PC-3 (cell line): ENCODE results near the gene CRACR2B. TPM values are rescaled to one million over a fixed set of nuclear protein-coding genes. Genes with fewer than 3 reads are reported as not detected.

Source experiments
- ATAC-seq: fragments of 200-7000 bp; cut with Tn5 transposase; 2 replicates; pipeline ENCODE4 v1.9.1; 2020; ENCODE audit warnings: mild to moderate bottlenecking, moderate library complexity
- BruUV-seq: library from RNA; stranded (reverse); fragments of 400-500 nt; replicated peaks from 2 replicates; lab custom pipeline; 2021; lab: Mats Ljungman, UMichigan
- CTCF ChIA-PET: fragments of 300-600 bp; sonication (Branson Sonifier 250); formaldehyde crosslinking; loops from one replicate; lab custom pipeline; 2022; ENCODE audit warnings: antibody characterized with exemption; lab: Charles Lee
- POLR2A ChIA-PET: fragments of 300-600 bp; sonication (Branson Sonifier 250); formaldehyde crosslinking; loops from one replicate; lab custom pipeline; 2022; ENCODE audit warnings: antibody characterized with exemption; ENCODE audit not compliant: unreplicated experiment; lab: Charles Lee
- DNase-seq: peaks from one replicate; pipeline ENCODE4 v3.0.0-alpha.2; 2015
- H2AFZ ChIP-seq: fragments of 300-600 bp; sonication (generic); 2 replicates; pipeline ENCODE4 v1.6.0; 2016; ENCODE audit warnings: antibody characterized with exemption, low read length
- H3F3A ChIP-seq: fragments of 300-600 bp; sonication (generic); one replicate; pipeline ENCODE4 v1.6.0; 2017; ENCODE audit warnings: antibody characterized with exemption, low read length, control low read depth, mild to moderate bottlenecking; ENCODE audit not compliant: unreplicated experiment
- H3K27ac ChIP-seq: fragments of 300-600 bp; sonication (generic); 2 replicates; pipeline ENCODE4 v1.5.1; 2016; ENCODE audit warnings: mild to moderate bottlenecking, low read length
- H3K27me3 ChIP-seq: fragments of 300-600 bp; sonication (generic); 2 replicates; pipeline ENCODE4 v1.6.1; 2016; ENCODE audit warnings: low read length, mixed read lengths
- H3K36me3 ChIP-seq: fragments of 300-600 bp; sonication (generic); 2 replicates; pipeline ENCODE4 v1.6.1; 2016; ENCODE audit warnings: low read depth, mixed run types, low read length, mixed read lengths
- H3K4me1 ChIP-seq: fragments of 300-600 bp; sonication (generic); 2 replicates; pipeline ENCODE4 v1.5.1; 2016; ENCODE audit warnings: low read length; ENCODE audit not compliant: insufficient read depth
- H3K4me2 ChIP-seq: fragments of 300-600 bp; sonication (generic); 2 replicates; pipeline ENCODE4 v1.6.0; 2016; ENCODE audit warnings: low read length
- H3K4me3 ChIP-seq: fragments of 300-600 bp; sonication (generic); 2 replicates; pipeline ENCODE4 v1.5.1; 2016; ENCODE audit warnings: mild to moderate bottlenecking, low read length, mixed read lengths
- H3K79me2 ChIP-seq: fragments of 300-600 bp; sonication (generic); 2 replicates; pipeline ENCODE4 v1.6.1; 2017; ENCODE audit warnings: low read length, mixed read lengths
- H3K9ac ChIP-seq: fragments of 300-600 bp; sonication (generic); 2 replicates; pipeline ENCODE4 v1.6.0; 2016; ENCODE audit warnings: mild to moderate bottlenecking, low read length
- H3K9me2 ChIP-seq: fragments of 300-600 bp; sonication (generic); replicated peaks from 2 replicates; pipeline ENCODE4 v1.6.1; 2016; ENCODE audit warnings: mixed run types, low read length, mixed read lengths
- H3K9me3 ChIP-seq: fragments of 300-600 bp; sonication (generic); 2 replicates; pipeline ENCODE4 v1.6.1; 2016; ENCODE audit warnings: low read length, mixed read lengths
- H4K20me1 ChIP-seq: fragments of 300-600 bp; sonication (generic); 2 replicates; pipeline ENCODE4 v1.6.1; 2016; ENCODE audit warnings: low read length, mixed read lengths
- EZH2 ChIP-seq: fragments of 300-600 bp; sonication (generic); IDR thresholded peaks from one replicate; pipeline ENCODE4 v1.6.1; 2017; ENCODE audit warnings: antibody characterized with exemption, mild to moderate bottlenecking, low read length; ENCODE audit not compliant: unreplicated experiment
- EZH2phosphoT487 ChIP-seq: fragments of 300-600 bp; sonication (generic); IDR thresholded peaks from 2 replicates; pipeline ENCODE4 v1.6.1; 2018; ENCODE audit warnings: mild to moderate bottlenecking, antibody characterized with exemption, low read length, borderline replicate concordance
- intact Hi-C: fragments of 100-400 bp; cut with micrococcal nuclease; formaldehyde crosslinking; loops from 2 replicates; pipeline ENCODE4 v1.9.0; 2023
- total RNA-seq: library from RNA; depleted of rRNA; stranded (reverse); fragments of >200 nt; gene quantifications from 2 replicates; pipeline ENCODE4 v1.2.3, GENCODE V29; 2014
- TF ChIP-seq, protein P1 (sequence below): fragments of 300-600 bp; sonication (generic); conservative IDR thresholded peaks from 2 replicates; pipeline ENCODE4 v1.5.1; 2017; ENCODE audit warnings: antibody characterized with exemption, low read depth, mild to moderate bottlenecking, low read length

CRACR2B gene
- total RNA-seq, 1 experiment from 2014 or later: 10.6 TPM

DNA sequence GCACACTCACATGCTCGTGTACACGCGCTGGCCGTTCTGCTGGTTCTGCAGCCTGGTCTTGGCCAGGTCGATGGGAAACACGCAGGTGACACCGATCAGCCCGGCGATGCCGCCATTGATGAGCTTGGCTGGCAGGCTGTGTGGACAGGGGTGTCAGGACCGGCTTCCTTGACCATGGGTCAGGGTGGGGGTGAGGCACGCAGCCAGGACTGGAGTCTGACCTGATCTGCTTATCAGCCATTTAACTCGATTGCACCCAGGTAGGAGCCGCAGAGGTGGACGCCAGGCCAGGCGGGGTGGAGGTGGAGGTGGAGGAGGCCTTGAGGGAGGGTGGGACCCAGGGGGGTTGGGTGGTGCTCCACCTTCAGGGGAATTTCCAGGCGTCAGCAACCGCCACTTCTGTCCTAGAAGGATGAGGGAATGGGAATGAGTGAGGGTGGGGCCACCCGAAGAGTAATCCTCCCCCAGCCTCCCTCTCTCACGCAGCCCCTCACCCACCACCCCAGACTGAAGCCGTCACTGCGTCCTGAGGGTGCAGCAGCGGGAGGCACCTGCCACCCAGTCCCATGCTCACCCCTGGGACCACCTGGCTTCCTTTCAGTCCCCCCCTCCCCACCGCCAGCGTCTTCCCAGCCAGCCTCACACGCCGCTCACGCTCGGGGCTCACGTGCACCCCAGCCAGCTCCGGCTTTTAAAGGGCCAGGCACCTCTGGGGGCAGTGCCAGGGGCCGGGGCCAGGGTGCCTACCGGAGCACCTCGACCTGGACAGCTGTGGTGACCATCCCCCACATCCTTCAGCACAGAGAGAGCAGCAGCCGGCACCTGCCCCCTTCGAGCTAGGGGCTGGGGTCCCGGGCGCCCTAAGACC is 32.7 kb upstream of the CRACR2B start:
- Histone ChIP-seq H2AFZ (no peak overlapping the region), H3K9ac (no peak overlapping the region; the same call in 1 of the 2 replicates), H3K79me2 (peaks cover 24% of the 10 kb centered on the region), H3K4me3 (peak overlapping the region; percentile 94), H3K4me1 (peaks cover 19% of the 10 kb centered on the region), H3F3A (peaks cover 4% of the 10 kb centered on the region), H3K4me2 (peak overlapping the region; percentile 98), H3K9me2 (no peaks in the 10 kb centered on the region), H4K20me1 (no peaks in the 10 kb centered on the region), H3K36me3 (no peaks in the 10 kb centered on the region; the same call in 1 of the 2 replicates), H3K9me3 (no peaks in the 10 kb centered on the region), H3K27ac (no peak overlapping the region), H3K27me3 (no peaks in the 10 kb centered on the region)
- BruUV-seq: no TSS peak
- no peak for TF ChIP-seq EZH2
- TF ChIP-seq, protein P1, sequence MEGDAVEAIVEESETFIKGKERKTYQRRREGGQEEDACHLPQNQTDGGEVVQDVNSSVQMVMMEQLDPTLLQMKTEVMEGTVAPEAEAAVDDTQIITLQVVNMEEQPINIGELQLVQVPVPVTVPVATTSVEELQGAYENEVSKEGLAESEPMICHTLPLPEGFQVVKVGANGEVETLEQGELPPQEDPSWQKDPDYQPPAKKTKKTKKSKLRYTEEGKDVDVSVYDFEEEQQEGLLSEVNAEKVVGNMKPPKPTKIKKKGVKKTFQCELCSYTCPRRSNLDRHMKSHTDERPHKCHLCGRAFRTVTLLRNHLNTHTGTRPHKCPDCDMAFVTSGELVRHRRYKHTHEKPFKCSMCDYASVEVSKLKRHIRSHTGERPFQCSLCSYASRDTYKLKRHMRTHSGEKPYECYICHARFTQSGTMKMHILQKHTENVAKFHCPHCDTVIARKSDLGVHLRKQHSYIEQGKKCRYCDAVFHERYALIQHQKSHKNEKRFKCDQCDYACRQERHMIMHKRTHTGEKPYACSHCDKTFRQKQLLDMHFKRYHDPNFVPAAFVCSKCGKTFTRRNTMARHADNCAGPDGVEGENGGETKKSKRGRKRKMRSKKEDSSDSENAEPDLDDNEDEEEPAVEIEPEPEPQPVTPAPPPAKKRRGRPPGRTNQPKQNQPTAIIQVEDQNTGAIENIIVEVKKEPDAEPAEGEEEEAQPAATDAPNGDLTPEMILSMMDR: no peak
- no peak for TF ChIP-seq EZH2phosphoT487
- ChIA-PET CTCF (no interaction called here), POLR2A (interaction anchor here (0.6 kb wide), 1 partner anchor 38 kb away, joined by 3 read pairs; no protein-coding TSS in a partner anchor)
- ATAC-seq: no peak
- no peak for DNase-seq
- intact Hi-C loops: no loop called here

DNA sequence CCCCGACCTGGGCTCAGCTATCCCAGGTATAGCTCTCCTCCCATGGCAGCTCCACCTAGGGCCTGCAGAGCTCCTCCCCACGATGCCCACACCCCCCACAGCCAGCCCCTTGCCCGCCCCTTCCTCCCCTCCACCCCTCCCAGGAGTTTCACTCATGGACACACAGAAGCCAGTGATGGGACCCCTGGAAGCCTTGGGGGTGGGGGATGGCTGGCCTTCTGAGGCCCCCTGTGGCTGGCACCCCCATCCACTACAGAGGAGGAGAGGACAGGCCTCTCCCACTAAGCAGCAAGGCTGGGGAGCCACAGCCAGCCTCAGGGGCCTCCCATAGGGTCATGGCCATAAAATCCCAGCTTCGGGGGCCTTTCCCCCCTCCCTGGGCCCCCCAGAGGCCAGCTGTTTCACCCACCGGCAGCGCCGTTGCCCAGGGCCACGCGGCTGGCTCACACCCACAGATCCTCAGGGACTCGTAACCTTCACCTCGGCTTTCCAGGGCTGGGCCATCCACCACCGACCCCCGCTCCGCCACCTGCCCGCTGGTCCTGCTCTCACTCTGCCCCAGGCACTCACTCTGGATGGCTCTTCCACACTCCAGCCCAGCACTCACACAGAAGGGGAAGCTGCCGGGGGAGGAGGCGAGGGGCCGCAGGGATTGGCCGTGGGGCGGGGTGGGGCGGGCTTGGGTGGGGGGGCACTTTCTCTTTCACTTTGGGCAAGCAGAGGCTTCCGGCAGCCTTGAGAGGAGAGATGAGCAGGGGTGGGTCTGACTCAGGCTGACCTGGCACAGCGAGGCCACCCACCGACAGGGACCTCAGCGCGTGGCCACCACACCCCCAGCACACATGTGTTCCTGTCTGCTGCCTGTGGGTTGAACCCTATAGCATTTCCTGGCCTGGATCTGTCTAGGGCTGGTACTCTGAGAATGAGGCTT is 31.8 kb upstream of the CRACR2B start:
- intact Hi-C loops: loop anchor here (2.0 kb wide), 1 partner anchor 25 kb away; no protein-coding TSS in a partner anchor
- Histone ChIP-seq H3K9ac (peak overlapping the region; percentile 67), H4K20me1 (no peaks in the 10 kb centered on the region), H2AFZ (0 out of 2 replicates have a peak overlapping the region, but pooled peaks have one; percentile 38), H3K27ac (peak overlapping the region; percentile 40), H3K4me1 (peaks cover 19% of the 10 kb centered on the region), H3K4me3 (peak overlapping the region; percentile 94), H3K79me2 (peaks cover 24% of the 10 kb centered on the region), H3K36me3 (no peaks in the 10 kb centered on the region; the same call in 1 of the 2 replicates), H3K9me3 (no peaks in the 10 kb centered on the region), H3K4me2 (peak overlapping the region; percentile 98), H3K9me2 (no peaks in the 10 kb centered on the region), H3K27me3 (no peaks in the 10 kb centered on the region), H3F3A (peaks cover 4% of the 10 kb centered on the region)
- TF ChIP-seq EZH2 (no peak), EZH2phosphoT487 (no peak)
- TF ChIP-seq, protein P1: no peak
- peak; percentile 79 for DNase-seq
- POLR2A ChIA-PET: interaction anchor here (0.6 kb wide), 1 partner anchor 14 kb away, joined by 3 read pairs; the partner anchor contains the start of gene RPLP2
- ATAC-seq: peak; percentile 52
- CTCF ChIA-PET: interaction anchor here (0.5 kb wide), 1 partner anchor 29 kb away, joined by 7 read pairs; no protein-coding TSS in a partner anchor
- no TSS peak for BruUV-seq
